ENCODE measurements around the gene JADE1.

Gene JADE1

GRCh38 chr4:128809477-128810330 lies at the start of gene JADE1:
Gene JADE1, plus strand, starts transcription at chr4:128809700. Its CDS starts 22,059 bp downstream, at chr4:128831759.
- H3K4me3 ChIP-seq (ENCODE audit: insufficient read length, low read depth) = peak within 1 kb of the TSS; percentile 70

DNA sequence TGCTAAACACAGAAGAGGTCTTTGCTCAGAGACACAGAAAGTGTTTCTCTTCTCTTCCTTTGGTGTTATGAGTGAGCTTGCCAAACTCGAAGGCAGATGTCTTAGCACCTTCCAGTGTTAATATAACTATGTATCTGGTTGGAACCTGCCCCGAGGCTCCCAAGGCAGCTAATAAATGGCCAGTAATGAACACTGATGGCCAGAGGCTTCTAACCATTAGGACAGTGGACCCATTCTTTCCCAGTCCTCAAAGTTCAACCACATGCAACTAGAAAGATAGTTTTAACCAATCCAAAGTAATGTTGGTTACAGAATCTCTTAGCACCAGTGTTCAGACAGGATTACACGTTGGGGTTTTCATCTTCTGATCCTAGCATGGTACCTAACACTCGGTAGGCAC lies 42.7 kb upstream of the JADE1 start:
- Histone ChIP-seq H3K9me3 (ENCODE audit: insufficient read depth, low read length) (no peaks in the 10 kb centered on the region), H3K4me3 (ENCODE audit: insufficient read length, low read depth) (no peak overlapping the region), H3K27me3 (ENCODE audit: insufficient read depth, insufficient read length) (no peaks in the 10 kb centered on the region), H3K36me3 (ENCODE audit: insufficient read depth, insufficient read length, low read length) (no peaks in the 10 kb centered on the region), H3K4me1 (ENCODE audit: insufficient read depth, insufficient read length) (no peaks in the 10 kb centered on the region), H3K9ac (ENCODE audit: insufficient read length, low read depth) (no peak overlapping the region)
- no peak for TF ChIP-seq ZNF274 (IDR thresholded peaks at IDR 0.05; ENCODE audit: low read depth, low read length)
- no peak for TF ChIP-seq SUZ12 (IDR thresholded peaks at IDR 0.05; ENCODE audit: extremely low read depth, insufficient read depth, insufficient read length)
- TF ChIP-seq YY1 (IDR thresholded peaks at IDR 0.05; ENCODE audit: insufficient read depth, insufficient read length) = no peak
- no peak for DNase-seq (ENCODE audit: low read depth, low spot score)

More at GRCh38 chr4:128809477-128810330, at the start of gene JADE1:
- no peak for TF ChIP-seq ZNF274 (IDR thresholded peaks at IDR 0.05; ENCODE audit: low read depth, low read length)
- TF ChIP-seq SUZ12 (IDR thresholded peaks at IDR 0.05; ENCODE audit: extremely low read depth, insufficient read depth, insufficient read length) = no peak
- no peak for TF ChIP-seq YY1 (IDR thresholded peaks at IDR 0.05; ENCODE audit: insufficient read depth, insufficient read length)
- no peaks in the 10 kb centered on the region for H3K9me3 ChIP-seq (ENCODE audit: insufficient read depth, low read length)
- H3K27me3 ChIP-seq (ENCODE audit: insufficient read depth, insufficient read length) = no peaks in the 10 kb centered on the region
- H3K9ac ChIP-seq (ENCODE audit: insufficient read length, low read depth) = peak within 1 kb of the TSS; percentile 91
- H3K4me1 ChIP-seq (ENCODE audit: insufficient read depth, insufficient read length) = no peaks in the 10 kb centered on the region
- peak; percentile 91 for DNase-seq (ENCODE audit: low read depth, low spot score)
- H3K36me3 ChIP-seq (ENCODE audit: insufficient read depth, insufficient read length, low read length) = no peaks in the 10 kb centered on the region

DNA sequence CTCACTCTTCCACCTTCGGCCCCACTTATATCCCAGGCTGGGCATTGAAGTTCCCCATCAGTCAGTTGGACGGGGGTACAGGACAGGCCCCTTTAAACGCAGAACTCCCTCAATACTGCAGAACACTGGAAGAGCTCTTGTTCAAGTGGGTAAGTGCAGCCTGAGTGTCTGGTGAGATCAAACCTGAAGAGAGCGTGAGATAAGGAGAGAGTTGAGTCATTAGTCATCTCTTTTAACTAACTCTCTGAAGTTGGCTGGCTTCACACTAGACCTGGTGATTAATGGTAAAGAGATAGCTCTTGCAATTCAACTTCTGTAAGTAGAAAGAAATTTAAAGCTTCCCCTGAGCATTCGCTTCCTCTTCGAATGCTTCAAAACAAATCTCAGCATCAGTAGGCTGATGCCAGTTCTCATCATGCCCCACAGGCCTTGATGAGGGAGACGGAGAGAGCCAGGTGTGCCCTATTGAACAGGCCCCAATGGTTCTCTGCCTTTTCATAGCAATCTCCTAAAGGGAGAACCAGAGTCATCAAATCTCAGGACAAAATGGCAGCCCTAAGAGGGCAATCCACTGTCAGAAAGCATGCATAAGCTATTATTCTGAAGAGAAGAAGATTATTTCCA lies 41.0 kb upstream of the JADE1 start:
- Histone ChIP-seq H3K4me1 (ENCODE audit: insufficient read depth, insufficient read length) (no peaks in the 10 kb centered on the region), H3K27me3 (ENCODE audit: insufficient read depth, insufficient read length) (no peaks in the 10 kb centered on the region), H3K4me3 (ENCODE audit: insufficient read length, low read depth) (no peak overlapping the region), H3K36me3 (ENCODE audit: insufficient read depth, insufficient read length, low read length) (no peaks in the 10 kb centered on the region), H3K9ac (ENCODE audit: insufficient read length, low read depth) (no peak overlapping the region), H3K9me3 (ENCODE audit: insufficient read depth, low read length) (no peaks in the 10 kb centered on the region)
- no peak for TF ChIP-seq YY1 (IDR thresholded peaks at IDR 0.05; ENCODE audit: insufficient read depth, insufficient read length)
- no peak for TF ChIP-seq ZNF274 (IDR thresholded peaks at IDR 0.05; ENCODE audit: low read depth, low read length)
- TF ChIP-seq SUZ12 (IDR thresholded peaks at IDR 0.05; ENCODE audit: extremely low read depth, insufficient read depth, insufficient read length) = no peak
- DNase-seq (ENCODE audit: low read depth, low spot score) = no peak

DNA sequence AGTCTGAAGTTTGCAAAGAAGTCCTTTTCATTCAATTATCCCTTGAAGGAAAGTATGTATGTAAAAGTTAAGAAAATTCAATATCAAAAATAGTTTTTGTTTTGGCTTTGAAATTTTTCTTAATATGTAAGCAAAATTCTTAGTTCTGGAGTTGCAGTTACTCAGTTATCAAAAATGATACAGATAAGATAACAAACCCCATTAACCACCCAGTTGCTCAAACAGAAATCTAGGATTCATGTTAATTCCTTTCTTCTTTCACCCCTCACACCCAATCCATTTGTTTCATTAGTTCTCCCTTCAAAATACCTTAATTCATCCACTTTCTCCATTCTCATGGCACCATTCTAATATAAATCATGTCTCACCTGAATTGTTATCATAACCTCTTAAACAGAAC lies 40.5 kb upstream of the JADE1 start:
- Histone ChIP-seq H3K4me3 (ENCODE audit: insufficient read length, low read depth) (no peak overlapping the region), H3K27me3 (ENCODE audit: insufficient read depth, insufficient read length) (no peaks in the 10 kb centered on the region), H3K36me3 (ENCODE audit: insufficient read depth, insufficient read length, low read length) (no peaks in the 10 kb centered on the region), H3K9ac (ENCODE audit: insufficient read length, low read depth) (no peak overlapping the region), H3K4me1 (ENCODE audit: insufficient read depth, insufficient read length) (no peaks in the 10 kb centered on the region), H3K9me3 (ENCODE audit: insufficient read depth, low read length) (no peaks in the 10 kb centered on the region)
- no peak for DNase-seq (ENCODE audit: low read depth, low spot score)
- TF ChIP-seq YY1 (IDR thresholded peaks at IDR 0.05; ENCODE audit: insufficient read depth, insufficient read length) (no peak), ZNF274 (IDR thresholded peaks at IDR 0.05; ENCODE audit: low read depth, low read length) (no peak), SUZ12 (IDR thresholded peaks at IDR 0.05; ENCODE audit: extremely low read depth, insufficient read depth, insufficient read length) (no peak)

- TF ChIP-seq SUZ12 (IDR thresholded peaks at IDR 0.05; ENCODE audit: extremely low read depth, insufficient read depth, insufficient read length) (no peak), ZNF274 (IDR thresholded peaks at IDR 0.05; ENCODE audit: low read depth, low read length) (no peak), YY1 (IDR thresholded peaks at IDR 0.05; ENCODE audit: insufficient read depth, insufficient read length) (no peak)
- DNase-seq (ENCODE audit: low read depth, low spot score) = no peak
- no peaks in the 10 kb centered on the region for H3K27me3 ChIP-seq (ENCODE audit: insufficient read depth, insufficient read length)
Observed at GRCh38 chr4:128770807-128771206, 38.7 kb upstream of the JADE1 start.

DNA sequence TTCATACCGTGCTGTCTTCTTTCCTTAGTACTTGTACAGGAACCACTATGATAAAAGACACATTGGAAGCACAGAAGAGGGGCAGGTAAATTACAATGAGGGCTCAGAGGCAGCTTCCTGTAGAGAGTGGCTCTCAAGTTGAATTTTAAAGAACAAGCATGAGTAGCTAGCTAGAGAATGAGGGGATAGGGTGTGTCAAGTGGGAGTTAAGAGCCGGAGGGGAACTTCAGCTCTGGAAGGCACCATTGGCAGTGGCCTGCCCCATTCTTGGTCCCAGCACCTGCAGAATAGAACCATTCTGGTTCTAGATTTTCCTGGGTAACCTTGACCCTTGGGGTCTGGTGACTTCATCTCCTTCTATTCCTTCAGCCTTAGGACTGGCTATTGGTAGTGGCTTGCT lies 34.0 kb upstream of the JADE1 start:
- Histone ChIP-seq H3K4me3 (ENCODE audit: insufficient read length, low read depth) (no peak overlapping the region), H3K4me1 (ENCODE audit: insufficient read depth, insufficient read length) (no peaks in the 10 kb centered on the region), H3K36me3 (ENCODE audit: insufficient read depth, insufficient read length, low read length) (no peaks in the 10 kb centered on the region), H3K9me3 (ENCODE audit: insufficient read depth, low read length) (no peaks in the 10 kb centered on the region), H3K9ac (ENCODE audit: insufficient read length, low read depth) (no peak overlapping the region), H3K27me3 (ENCODE audit: insufficient read depth, insufficient read length) (no peaks in the 10 kb centered on the region)
- DNase-seq (ENCODE audit: low read depth, low spot score) = no peak
- no peak for TF ChIP-seq ZNF274 (IDR thresholded peaks at IDR 0.05; ENCODE audit: low read depth, low read length)
- TF ChIP-seq SUZ12 (IDR thresholded peaks at IDR 0.05; ENCODE audit: extremely low read depth, insufficient read depth, insufficient read length) = no peak
- no peak for TF ChIP-seq YY1 (IDR thresholded peaks at IDR 0.05; ENCODE audit: insufficient read depth, insufficient read length)

More at GRCh38 chr4:128770807-128771206, 38.7 kb upstream of the JADE1 start:
- H3K9me3 ChIP-seq (ENCODE audit: insufficient read depth, low read length) = no peaks in the 10 kb centered on the region
- H3K36me3 ChIP-seq (ENCODE audit: insufficient read depth, insufficient read length, low read length) = no peaks in the 10 kb centered on the region
- no peak overlapping the region for H3K4me3 ChIP-seq (ENCODE audit: insufficient read length, low read depth)
- H3K4me1 ChIP-seq (ENCODE audit: insufficient read depth, insufficient read length) = no peaks in the 10 kb centered on the region
- no peak overlapping the region for H3K9ac ChIP-seq (ENCODE audit: insufficient read length, low read depth)

DNA sequence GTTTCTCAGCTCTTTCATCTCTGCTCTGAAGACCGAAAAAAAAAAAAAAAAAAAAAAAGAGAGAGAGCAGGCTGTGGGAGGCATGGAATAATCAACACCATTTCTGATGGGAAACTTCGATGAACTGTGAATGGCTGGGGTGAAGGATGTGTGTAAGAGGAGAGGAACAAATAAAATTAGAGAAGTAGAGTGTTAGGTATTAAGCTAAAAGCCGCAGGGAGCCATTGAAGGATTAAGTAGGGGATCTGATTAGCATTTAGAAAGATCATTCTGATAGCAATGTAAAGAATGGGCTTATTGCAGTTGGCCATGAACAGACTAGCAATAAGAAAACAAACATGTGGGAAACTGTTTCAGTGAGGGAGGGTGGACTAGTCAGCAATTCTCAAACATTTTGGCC lies 33.6 kb upstream of the JADE1 start:
- no peak for DNase-seq (ENCODE audit: low read depth, low spot score)
- Histone ChIP-seq H3K27me3 (ENCODE audit: insufficient read depth, insufficient read length) (no peaks in the 10 kb centered on the region), H3K4me3 (ENCODE audit: insufficient read length, low read depth) (no peak overlapping the region), H3K4me1 (ENCODE audit: insufficient read depth, insufficient read length) (no peaks in the 10 kb centered on the region), H3K9ac (ENCODE audit: insufficient read length, low read depth) (no peak overlapping the region), H3K36me3 (ENCODE audit: insufficient read depth, insufficient read length, low read length) (no peaks in the 10 kb centered on the region), H3K9me3 (ENCODE audit: insufficient read depth, low read length) (no peaks in the 10 kb centered on the region)
- no peak for TF ChIP-seq SUZ12 (IDR thresholded peaks at IDR 0.05; ENCODE audit: extremely low read depth, insufficient read depth, insufficient read length)
- TF ChIP-seq ZNF274 (IDR thresholded peaks at IDR 0.05; ENCODE audit: low read depth, low read length) = no peak
- TF ChIP-seq YY1 (IDR thresholded peaks at IDR 0.05; ENCODE audit: insufficient read depth, insufficient read length) = no peak
